ENCODE results near the gene CMTM8. TPM values are rescaled to one million over a fixed set of nuclear protein-coding genes. Genes with fewer than 3 reads are reported as not detected.

Gene CMTM8
- total and polyA plus RNA-seq, 2 of the 8 experiments (the other 6 are each of a cell fraction or from before 2014, with no cell fraction given), result 10.5 to 22.4 TPM

- CTCF ChIA-PET (ENCODE audit: partially characterized antibody), result interaction anchor here (0.5 to 1.1 kb wide), 2 partner anchors 52 to 99 kb away, joined by 3 read pairs; no protein-coding TSS in a partner anchor
- Histone ChIP-seq H3K4me3 (ENCODE audit: extremely low read depth in 1 of 4, insufficient read depth in 2 of 4, low read depth in 3 of 4, low read length in 4 of 4) (no peak overlapping the region), H2BK5ac (ENCODE audit: low read depth, low read length) (no peak overlapping the region), H3K9ac (replicated peaks in 1 of 4; ENCODE audit: extremely low read depth in 1 of 4, low read depth in 3 of 4, low read length in 3 of 4) (no peak overlapping the region), H3K56ac (replicated peaks; ENCODE audit: insufficient read length, low read depth, low read length) (no peak overlapping the region), H3K23me2 (ENCODE audit: low read depth, low read length) (no peaks in the 10 kb centered on the region), H2BK12ac (ENCODE audit: low read depth, low read length) (no peak overlapping the region), H3K36me3 (ENCODE audit: control insufficient read depth in 2 of 4, insufficient read depth in 4 of 4, low read length in 3 of 4) (no peaks in the 10 kb centered on the region), H3K4me2 (ENCODE audit: insufficient read depth in 1 of 2, low read depth in 2 of 2, low read length in 2 of 2) (no peak overlapping the region), H3K79me2 (ENCODE audit: control insufficient read depth in 1 of 2, insufficient read depth in 2 of 2, low read length in 2 of 2) (no peaks in the 10 kb centered on the region), H4K91ac (replicated peaks; ENCODE audit: insufficient read length, low read length) (no peak overlapping the region), H3K14ac (ENCODE audit: insufficient read length) (no peak overlapping the region), H3K4me1 (replicated peaks in 1 of 4; ENCODE audit: control insufficient read depth in 3 of 4, insufficient read depth in 4 of 4, low read length in 3 of 4) (no peaks in the 10 kb centered on the region), H4K5ac (ENCODE audit: insufficient read length, low read depth, low read length) (no peak overlapping the region), H3K9me3 (ENCODE audit: insufficient read depth in 2 of 2, low read depth in 1 of 2, low read length in 1 of 2) (no peaks in the 10 kb centered on the region), H4K20me1 (replicated peaks in 1 of 2; ENCODE audit: control insufficient read depth in 1 of 2, insufficient read depth in 2 of 2, low read length in 2 of 2) (no peaks in the 10 kb centered on the region), H3K18ac (ENCODE audit: extremely low read depth, low read length) (no peak overlapping the region), H4K8ac (ENCODE audit: extremely low read depth, insufficient read depth, low read length) (no peak overlapping the region), H3K79me1 (ENCODE audit: low read depth, low read length) (no peaks in the 10 kb centered on the region), H3K27ac (ENCODE audit: low read depth, low read length) (no peak overlapping the region), H2BK20ac (ENCODE audit: low read length) (no peak overlapping the region), H2BK120ac (replicated peaks; ENCODE audit: low read depth, low read length) (no peak overlapping the region), H3K23ac (ENCODE audit: insufficient read length) (no peak overlapping the region), H2BK15ac (ENCODE audit: low read length) (no peak overlapping the region), H3K27me3 (replicated peaks in 1 of 4; ENCODE audit: control insufficient read depth in 3 of 4, extremely low read depth in 1 of 4, insufficient read depth in 3 of 4, low read length in 3 of 4) (no peaks in the 10 kb centered on the region), H2AK5ac (ENCODE audit: low read depth, low read length) (no peak overlapping the region), H2AFZ (ENCODE audit: low read length) (no peak overlapping the region), H3K4ac (replicated peaks; ENCODE audit: insufficient read length, low read depth, low read length) (no peak overlapping the region)
- no peak for FAIRE-seq
- POLR2A ChIA-PET (ENCODE audit: partially characterized antibody), result interaction anchor here (1.5 kb wide), 1 partner anchor 10 kb away, joined by 6 read pairs; no protein-coding TSS in a partner anchor
- no peak for DNase-seq (ENCODE audit: low read depth in 1 of 2, low spot score in 2 of 2)
- WGBS, 2 experiments (ENCODE audit: extremely low coverage in 1 of 2, insufficient coverage in 1 of 2, insufficient read length in 1 of 2, insufficient replicate concordance in 2 of 2, low coverage in 1 of 2, low lambda C conversion rate in 2 of 2, missing lambda C conversion rate in 1 of 2), result 90% methylated on average over 4 of the region's 4 CpGs; no CpG with 5 or more reads in 1 of the 2 experiments
- TF ChIP-seq SIRT6 (IDR thresholded peaks at IDR 0.05; ENCODE audit: low read length) (no peak), KDM5A (IDR thresholded peaks at IDR 0.05; ENCODE audit: low read length) (no peak)
Observed at GRCh38 chr3:32195995-32196540, 42.4 kb upstream of the CMTM8 start.
